ENCODE results near the gene SLC25A36.
"Not testable (repeated sequence)": the region's sequence is repeated elsewhere in the genome, so short reads cannot be mapped to it uniquely, and the experiment has no call there.

Gene SLC25A36

DNA sequence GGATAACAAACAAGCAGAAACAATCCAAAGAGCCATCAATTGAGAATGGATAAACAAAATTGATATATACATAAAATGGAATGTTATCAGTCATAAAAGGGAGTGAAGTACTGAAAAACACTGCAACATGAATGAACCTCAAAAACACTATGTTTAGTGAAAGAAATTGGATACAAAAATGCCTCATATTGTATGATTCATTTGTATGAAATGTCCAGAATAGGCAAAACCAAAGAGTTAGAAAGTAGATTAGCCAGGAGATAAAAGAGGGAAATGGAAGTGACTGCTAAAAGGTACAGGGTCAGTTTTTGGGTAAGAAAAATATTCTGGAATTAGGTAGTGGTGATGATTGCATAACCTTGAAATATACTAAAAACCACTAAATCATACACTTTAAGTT is 9.8 kb upstream of the SLC25A36 start:
- DNase-seq = no peak

GRCh38 chr3:140933109-140933508 is 8.5 kb upstream of the SLC25A36 start:
- no peak for DNase-seq

GRCh38 chr3:140933552-140933951 is 8.1 kb upstream of the SLC25A36 start:
- no peak for DNase-seq

DNA sequence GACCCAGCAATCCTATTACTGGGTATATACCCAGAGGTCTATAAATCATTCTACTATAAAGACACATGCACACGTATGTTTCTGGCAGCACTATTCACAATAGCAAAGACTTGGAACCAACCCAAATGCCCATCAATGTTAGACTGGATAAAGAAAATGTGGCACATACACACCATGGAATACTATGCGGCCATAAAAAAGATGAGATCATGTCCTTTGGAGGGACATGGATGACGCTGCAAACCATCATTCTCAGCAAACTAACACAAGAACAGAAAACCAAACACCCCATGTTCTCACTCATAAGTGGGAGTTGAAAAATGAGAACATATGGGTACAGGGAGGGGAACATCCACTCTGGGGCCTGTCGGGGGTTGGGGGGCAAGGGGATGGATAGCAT is 2.3 kb upstream of the SLC25A36 start:
- DNase-seq = not testable (repeated sequence)

DNA sequence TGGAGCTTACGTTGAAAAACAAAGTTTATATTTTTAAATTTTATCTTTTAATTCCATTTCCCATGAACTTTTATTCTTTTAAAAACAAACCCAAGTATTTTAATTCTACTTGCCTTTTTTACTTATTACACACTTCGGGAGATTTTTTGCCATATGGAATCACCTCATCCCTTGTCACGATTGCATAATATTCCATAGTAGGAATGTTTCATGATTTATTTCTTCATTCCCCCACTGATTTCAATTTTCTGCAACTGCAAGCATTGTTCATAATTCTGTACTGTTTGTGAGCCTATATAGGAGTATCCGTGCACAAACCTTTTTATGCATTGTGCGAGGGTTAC is 574 bp upstream of the SLC25A36 start:
- no peak for DNase-seq

- peak; percentile 59 for DNase-seq
These were observed 827 bp downstream of the SLC25A36 start for GRCh38 chr3:140942221-140943104.

- no peak for DNase-seq
These were observed 2.3 kb downstream of the SLC25A36 start for GRCh38 chr3:140943781-140944552.

GRCh38 chr3:140948460-140949249 is 7.0 kb downstream of the SLC25A36 start:
- DNase-seq = no peak

DNA sequence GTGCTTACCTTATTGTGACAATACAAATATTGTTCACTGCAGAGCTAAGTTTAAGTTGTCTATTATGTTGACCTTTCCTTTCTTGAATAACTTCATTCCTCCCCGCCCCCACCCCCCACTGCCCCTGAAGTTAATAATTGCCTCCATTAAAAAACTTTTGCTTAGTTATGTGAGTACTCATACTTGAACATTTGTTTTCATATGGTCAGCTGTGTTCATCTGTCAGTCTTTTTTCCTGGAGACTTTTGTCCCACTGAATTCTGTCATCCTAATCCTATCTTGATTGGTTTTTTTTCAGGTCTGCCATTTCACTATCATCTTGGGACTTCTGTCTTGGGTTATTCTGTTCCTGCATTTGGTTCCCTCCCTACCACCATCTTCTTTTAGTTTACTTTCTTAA is 8.5 kb downstream of the SLC25A36 start:
- DNase-seq = no peak

DNA sequence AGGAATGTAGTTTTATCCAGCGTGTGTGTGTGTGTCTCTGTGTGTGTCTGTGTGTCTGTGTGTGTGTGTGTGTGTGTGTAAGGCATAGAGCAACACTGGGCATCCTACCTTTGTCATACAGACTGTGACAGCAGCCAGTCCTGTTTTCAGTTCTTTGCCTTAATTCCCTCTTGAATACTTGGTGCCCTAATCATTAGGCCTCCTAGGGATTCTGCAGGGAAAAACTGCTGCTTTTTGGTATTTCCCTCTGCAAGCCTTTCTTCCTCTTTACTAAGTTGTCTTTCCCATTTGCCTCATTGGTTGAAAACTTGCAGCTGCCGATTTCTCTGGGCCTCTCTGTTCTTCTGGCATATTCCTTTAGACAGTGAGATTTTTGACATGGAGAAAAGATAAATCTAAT is 9.2 kb downstream of the SLC25A36 start:
- no peak for DNase-seq

DNA sequence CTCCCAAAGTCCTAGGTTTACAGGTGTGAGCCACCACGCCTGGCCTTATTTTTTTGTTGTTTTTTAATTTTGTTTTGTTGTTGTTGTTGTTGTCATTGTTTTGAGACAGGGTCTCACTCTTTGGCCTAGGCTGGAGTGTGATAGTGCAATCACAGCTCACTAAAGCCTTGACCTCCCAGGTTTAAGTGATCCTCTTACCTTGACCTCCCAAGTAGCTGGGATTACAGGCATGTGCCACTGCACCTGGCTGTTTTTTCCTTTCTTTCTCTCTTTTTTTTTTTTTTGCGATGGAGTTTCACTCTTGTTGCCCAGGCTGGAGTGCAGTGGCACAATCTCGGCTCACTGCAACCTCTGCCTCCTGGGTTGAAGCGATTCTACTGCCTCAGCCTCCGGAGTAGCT is 10.1 kb downstream of the SLC25A36 start:
- not testable (repeated sequence) for DNase-seq

- DNase-seq = peak; percentile 84
These were observed 11.7 kb downstream of the SLC25A36 start for GRCh38 chr3:140953028-140953960.

DNA sequence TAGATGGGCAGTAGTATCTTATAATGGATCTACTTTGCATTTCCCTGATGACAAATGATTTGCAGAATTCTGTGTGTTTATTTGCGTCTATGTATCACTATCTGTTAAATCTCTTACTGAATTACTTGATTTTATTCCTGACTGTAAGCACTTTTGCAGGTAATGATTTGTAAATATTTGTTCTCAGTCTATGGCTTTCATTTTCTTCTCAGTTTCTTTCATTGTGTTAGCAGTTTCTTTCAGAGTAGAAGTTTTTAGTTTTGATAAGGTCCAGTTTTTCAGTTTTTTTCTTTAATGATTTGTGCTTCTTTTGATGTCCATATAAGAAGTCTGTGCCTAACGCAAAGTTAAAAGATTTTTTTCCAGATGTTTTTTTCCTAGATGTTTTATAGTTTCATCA is 12.9 kb downstream of the SLC25A36 start:
- no peak for DNase-seq

DNA sequence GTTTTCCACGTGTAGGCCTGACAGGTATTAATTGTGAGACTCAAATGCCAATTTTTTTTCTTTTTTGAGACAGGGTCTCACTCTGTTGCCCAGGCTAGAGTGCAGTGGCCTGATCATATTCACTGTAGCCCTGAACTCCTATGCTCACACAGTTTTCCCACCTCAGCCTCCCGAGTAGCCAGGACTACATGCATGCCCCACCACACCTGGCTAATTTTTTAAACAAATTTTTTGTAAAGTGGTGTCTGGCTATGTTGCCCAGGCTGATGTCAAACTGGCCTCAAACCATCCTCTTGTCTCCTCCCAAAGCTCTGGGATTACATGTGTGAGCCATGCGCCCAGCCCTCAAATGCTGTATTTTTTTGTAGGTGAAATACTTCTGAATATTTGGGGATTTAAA is 14.0 kb downstream of the SLC25A36 start:
- no peak for DNase-seq

DNA sequence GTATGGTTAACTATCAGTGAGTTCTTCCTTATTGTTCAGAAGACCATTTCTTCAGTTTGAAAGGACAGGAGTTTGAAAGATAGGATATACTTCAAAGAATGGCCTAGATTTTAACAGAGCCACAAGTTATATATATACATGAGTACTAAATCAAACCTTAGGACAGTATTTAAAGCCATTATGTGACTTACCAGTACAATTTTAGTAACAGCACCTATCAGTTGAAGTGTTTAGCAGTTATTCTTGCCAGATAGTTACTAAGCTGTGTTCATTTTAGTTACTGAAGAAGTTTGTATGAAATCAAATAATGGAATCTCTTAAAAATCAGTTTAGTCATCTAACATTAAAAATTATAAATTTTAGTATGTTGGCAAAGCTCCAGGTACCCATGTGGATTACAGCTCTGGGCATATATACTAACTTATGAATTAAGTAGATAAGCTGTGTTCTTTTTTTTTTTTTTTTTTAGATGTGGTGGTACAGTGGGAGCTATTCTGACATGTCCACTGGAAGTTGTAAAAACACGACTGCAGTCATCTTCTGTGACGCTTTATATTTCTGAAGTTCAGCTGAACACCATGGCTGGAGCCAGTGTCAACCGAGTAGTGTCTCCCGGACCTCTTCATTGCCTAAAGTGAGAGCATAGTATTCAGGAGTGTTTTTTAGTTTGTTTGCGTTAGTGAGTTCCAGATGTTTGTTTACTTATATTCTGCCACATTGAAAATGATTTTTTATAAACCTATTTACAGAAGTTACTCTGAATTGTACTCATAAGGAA is 14.6 kb downstream of the SLC25A36 start:
- no peak for DNase-seq

GRCh38 chr3:140972833-140973232 is 31.2 kb downstream of the SLC25A36 start:
- DNase-seq = peak; percentile 7

GRCh38 chr3:140974900-140975299 is 33.3 kb downstream of the SLC25A36 start:
- DNase-seq = no peak

GRCh38 chr3:140980663-140981062 is 39.0 kb downstream of the SLC25A36 start:
- DNase-seq = no peak

DNA sequence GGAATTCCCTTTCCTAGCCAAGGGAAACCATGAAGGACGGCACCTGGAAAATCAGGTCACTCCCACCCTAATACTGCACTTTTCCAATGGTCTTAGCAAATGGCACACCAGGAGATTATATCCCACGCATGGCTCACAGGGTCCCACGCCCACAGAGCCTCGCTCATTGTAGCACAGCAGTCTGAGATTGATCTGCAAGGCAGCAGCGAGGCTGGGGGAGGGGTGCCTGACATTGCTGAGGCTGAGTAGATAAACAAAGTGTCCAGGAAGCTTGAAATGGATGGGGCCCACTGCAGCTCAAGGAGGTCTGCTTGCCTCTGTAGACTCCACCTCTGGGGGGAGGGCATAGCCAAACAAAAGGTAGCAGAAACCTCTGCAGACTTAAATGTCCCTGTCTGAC is 46.2 kb downstream of the SLC25A36 start:
- DNase-seq = not testable (repeated sequence)

GRCh38 chr3:140994316-140994715 is 52.7 kb downstream of the SLC25A36 start:
- peak; percentile 13 for DNase-seq

- DNase-seq = not testable (repeated sequence)
These were observed 53.2 kb downstream of the SLC25A36 start for GRCh38 chr3:140994861-140995260.

All from fibroblast of skin of abdomen (primary cell).